SU-DHL-6 (cell line): ENCODE data around the gene RIMBP2.

ENCODE experiments used
- H2AFZ ChIP-seq: fragments of 200-600 bp; sonication (generic); 2 replicates; pipeline ENCODE4 v1.6.1; 2014; ENCODE audit warnings: low read depth, mild to moderate bottlenecking, moderate library complexity, mixed read lengths, antibody characterized with exemption, low read length; ENCODE audit not compliant: severe bottlenecking
- H3F3A ChIP-seq: fragments of 200-600 bp; shearing (Covaris generic); 2 replicates; pipeline ENCODE4 v1.6.0; 2016; ENCODE audit warnings: antibody characterized with exemption, mild to moderate bottlenecking; ENCODE audit not compliant: insufficient read depth
- H3K27ac ChIP-seq: fragments of 200-600 bp; sonication (generic); 2 replicates; pipeline ENCODE4 v1.5.1; 2016; ENCODE audit warnings: low read depth, mild to moderate bottlenecking, low read length, moderate library complexity, mixed read lengths
- H3K27me3 ChIP-seq: fragments of 200-600 bp; sonication (generic), shearing (Covaris generic); 2 replicates; pipeline ENCODE4 v1.6.0; 2014; ENCODE audit warnings: mild to moderate bottlenecking, low read length
- H3K36me3 ChIP-seq: fragments of 200-600 bp; sonication (generic); 2 replicates; pipeline ENCODE4 v1.6.1; 2014; ENCODE audit warnings: mild to moderate bottlenecking, low read length, mixed read lengths
- H3K4me2 ChIP-seq: fragments of 300-600, 200-600 bp; shearing (Covaris generic), sonication (generic); 2 replicates; pipeline ENCODE4 v1.6.0; 2014; ENCODE audit warnings: low read length, low read depth, mild to moderate bottlenecking; ENCODE audit not compliant: poor library complexity, severe bottlenecking
- H3K4me3 ChIP-seq: fragments of 200-600 bp; sonication (generic); 2 replicates; pipeline ENCODE4 v1.5.1; 2014; ENCODE audit warnings: antibody characterized with exemption, low read length, mild to moderate bottlenecking, mixed read lengths; ENCODE audit not compliant: insufficient read depth, poor library complexity, severe bottlenecking
- H3K79me2 ChIP-seq: fragments of 200-600 bp; sonication (generic); 2 replicates; pipeline ENCODE4 v1.6.1; 2014; ENCODE audit warnings: mild to moderate bottlenecking, low read length, moderate library complexity; ENCODE audit not compliant: insufficient read depth
- H3K9ac ChIP-seq: fragments of 200-600 bp; sonication (generic); 2 replicates; pipeline ENCODE4 v1.7.0; 2014; ENCODE audit warnings: mild to moderate bottlenecking, low read length
- H3K9me2 ChIP-seq: fragments of 200-600 bp; sonication (generic); replicated peaks from 2 replicates; pipeline ENCODE4 v1.6.1; 2014; ENCODE audit warnings: low read length; ENCODE audit not compliant: insufficient read depth
- H3K9me3 ChIP-seq: fragments of 200-600 bp; sonication (generic); 2 replicates; pipeline ENCODE4 v1.6.1; 2014; ENCODE audit warnings: low read length, mixed read lengths; ENCODE audit not compliant: insufficient read depth
- H4K20me1 ChIP-seq: fragments of 200-600 bp; sonication (generic); 2 replicates; pipeline ENCODE4 v1.6.1; 2014; ENCODE audit warnings: low read depth, mild to moderate bottlenecking, antibody characterized with exemption, low read length, moderate library complexity, mixed read lengths
- EZH2phosphoT487 ChIP-seq: fragments of 200-600 bp; sonication (generic), shearing (Covaris generic); conservative IDR thresholded peaks from 2 replicates; pipeline ENCODE4 v1.6.1; 2018; ENCODE audit warnings: mild to moderate bottlenecking, antibody characterized with exemption, low read length, moderate library complexity, mixed read lengths
- TF ChIP-seq, protein P1 (sequence below): fragments of 200-600 bp; sonication (generic); IDR thresholded peaks from one replicate; pipeline ENCODE4 v1.5.1; 2017; ENCODE audit warnings: antibody characterized with exemption, mild to moderate bottlenecking, low read length, moderate library complexity; ENCODE audit not compliant: insufficient read depth, poor library complexity, severe bottlenecking

The RIMBP2 gene

GRCh38 chr12:130506844-130507243 lies 209.3 kb downstream of the RIMBP2 start:
- H3K27ac ChIP-seq: no peak overlapping the region
- H3F3A ChIP-seq: no peaks in the 10 kb centered on the region
- no peaks in the 10 kb centered on the region; the same call in 1 of the 2 replicates for H3K9me3 ChIP-seq
- H3K9me2 ChIP-seq: no peaks in the 10 kb centered on the region
- no peaks in the 10 kb centered on the region for H3K36me3 ChIP-seq
- no peaks in the 10 kb centered on the region for H4K20me1 ChIP-seq
- H3K4me3 ChIP-seq: no peak overlapping the region
- no peak overlapping the region for H3K4me2 ChIP-seq
- no peaks in the 10 kb centered on the region for H3K27me3 ChIP-seq
- TF ChIP-seq, protein P1, sequence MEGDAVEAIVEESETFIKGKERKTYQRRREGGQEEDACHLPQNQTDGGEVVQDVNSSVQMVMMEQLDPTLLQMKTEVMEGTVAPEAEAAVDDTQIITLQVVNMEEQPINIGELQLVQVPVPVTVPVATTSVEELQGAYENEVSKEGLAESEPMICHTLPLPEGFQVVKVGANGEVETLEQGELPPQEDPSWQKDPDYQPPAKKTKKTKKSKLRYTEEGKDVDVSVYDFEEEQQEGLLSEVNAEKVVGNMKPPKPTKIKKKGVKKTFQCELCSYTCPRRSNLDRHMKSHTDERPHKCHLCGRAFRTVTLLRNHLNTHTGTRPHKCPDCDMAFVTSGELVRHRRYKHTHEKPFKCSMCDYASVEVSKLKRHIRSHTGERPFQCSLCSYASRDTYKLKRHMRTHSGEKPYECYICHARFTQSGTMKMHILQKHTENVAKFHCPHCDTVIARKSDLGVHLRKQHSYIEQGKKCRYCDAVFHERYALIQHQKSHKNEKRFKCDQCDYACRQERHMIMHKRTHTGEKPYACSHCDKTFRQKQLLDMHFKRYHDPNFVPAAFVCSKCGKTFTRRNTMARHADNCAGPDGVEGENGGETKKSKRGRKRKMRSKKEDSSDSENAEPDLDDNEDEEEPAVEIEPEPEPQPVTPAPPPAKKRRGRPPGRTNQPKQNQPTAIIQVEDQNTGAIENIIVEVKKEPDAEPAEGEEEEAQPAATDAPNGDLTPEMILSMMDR: no peak
- no peak for TF ChIP-seq EZH2phosphoT487
- H2AFZ ChIP-seq: no peak overlapping the region
- no peaks in the 10 kb centered on the region for H3K79me2 ChIP-seq
- H3K9ac ChIP-seq: no peak overlapping the region

DNA sequence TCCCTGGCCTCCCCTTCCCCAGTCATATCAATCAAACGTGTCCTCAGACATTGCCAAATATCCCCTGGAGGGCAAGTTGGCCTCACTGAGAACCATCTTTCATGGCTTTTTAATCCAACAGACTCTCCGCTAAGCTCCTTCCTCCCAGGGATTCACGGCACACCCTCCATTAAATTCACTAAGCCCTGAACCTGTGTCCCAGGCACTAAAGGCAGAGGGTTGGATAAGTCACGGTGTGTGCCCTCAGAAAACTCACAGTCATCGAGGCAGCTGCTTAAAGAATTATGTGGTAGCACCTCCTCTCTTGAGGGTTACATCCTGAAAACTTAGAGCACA lies 211.3 kb downstream of the RIMBP2 start:
- Histone ChIP-seq H3F3A (no peaks in the 10 kb centered on the region), H3K4me3 (no peak overlapping the region), H3K36me3 (no peaks in the 10 kb centered on the region), H3K27me3 (no peaks in the 10 kb centered on the region), H4K20me1 (no peaks in the 10 kb centered on the region), H3K9me2 (no peaks in the 10 kb centered on the region), H2AFZ (no peak overlapping the region), H3K9me3 (no peaks in the 10 kb centered on the region; the same call in 1 of the 2 replicates), H3K4me2 (no peak overlapping the region), H3K79me2 (no peaks in the 10 kb centered on the region), H3K27ac (no peak overlapping the region), H3K9ac (no peak overlapping the region)
- no peak for TF ChIP-seq EZH2phosphoT487
- TF ChIP-seq, protein P1: no peak

DNA sequence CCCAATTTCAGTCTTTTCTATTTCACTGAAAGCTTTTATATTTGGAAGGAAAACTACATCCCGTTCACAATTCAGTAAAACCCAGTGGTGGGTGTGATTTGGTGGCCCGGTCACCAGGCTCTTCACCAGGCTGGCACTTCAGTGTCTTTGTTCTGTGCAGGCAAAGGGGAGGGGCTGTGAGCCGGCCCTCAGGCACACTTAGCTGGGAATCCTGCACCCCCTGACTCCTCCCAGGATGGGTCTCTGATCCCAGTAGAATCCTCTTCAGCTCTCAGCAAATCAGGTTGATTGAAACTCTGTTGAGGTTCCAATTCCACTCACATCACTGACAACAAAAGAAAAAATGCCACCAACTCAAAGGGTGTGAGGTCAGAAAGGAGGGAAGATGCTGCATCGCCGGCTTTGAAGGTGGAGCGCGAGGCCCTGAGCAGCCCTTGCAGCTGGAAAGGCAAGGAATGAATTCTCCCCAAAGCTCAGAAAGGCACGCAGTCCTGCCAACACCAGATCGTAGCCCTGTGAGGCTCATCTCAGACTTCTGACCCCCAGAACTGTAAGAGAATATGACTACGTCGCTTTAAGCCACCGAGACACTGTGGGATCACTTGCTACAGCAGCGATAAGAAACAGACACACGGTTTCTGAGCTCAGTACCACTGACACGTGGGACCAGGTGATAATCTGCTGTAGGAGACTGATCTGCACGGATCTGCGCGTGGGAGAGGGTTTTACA lies 211.8 kb downstream of the RIMBP2 start:
- no peak overlapping the region for H3K9ac ChIP-seq

More for the DNA sequence above, 211.8 kb downstream of the RIMBP2 start:
- Histone ChIP-seq H3K27ac (no peak overlapping the region), H3K4me2 (no peak overlapping the region), H3F3A (no peaks in the 10 kb centered on the region), H3K9me3 (no peaks in the 10 kb centered on the region; the same call in 1 of the 2 replicates), H3K9me2 (no peaks in the 10 kb centered on the region), H3K36me3 (no peaks in the 10 kb centered on the region), H3K79me2 (no peaks in the 10 kb centered on the region), H3K4me3 (no peak overlapping the region), H2AFZ (no peak overlapping the region), H3K27me3 (no peaks in the 10 kb centered on the region), H4K20me1 (no peaks in the 10 kb centered on the region)
- TF ChIP-seq, protein P1: no peak
- no peak for TF ChIP-seq EZH2phosphoT487
